Mesenchymal stem cell (in vitro differentiated cells and primary cell): Measurements from ENCODE around the gene TMEM178B.

ENCODE experiments used
- DNase-seq: peaks from one replicate; pipeline ENCODE4 v3.0.0-alpha.2; 2013
- H2AFZ ChIP-seq: one replicate; pipeline ENCODE4 v1.6.1; 2013; ENCODE audit warnings: low read depth, mild to moderate bottlenecking, control low read depth, inconsistent platforms, low read length, moderate library complexity
- H2AK5ac ChIP-seq: 2 replicates; pipeline ENCODE4 v1.6.1; 2013; ENCODE audit warnings: low read length, moderate library complexity, mild to moderate bottlenecking, inconsistent platforms; ENCODE audit not compliant: severe bottlenecking
- H2BK120ac ChIP-seq: one replicate; pipeline ENCODE4 v1.6.1; 2013; ENCODE audit warnings: low read depth, mild to moderate bottlenecking, inconsistent platforms, low read length, moderate library complexity
- H2BK12ac ChIP-seq, 2 experiments: one replicate each; pipeline ENCODE4 v1.6.1; 2013; ENCODE audit warnings: inconsistent platforms in 2 of 2, low read length in 2 of 2, mild to moderate bottlenecking in 2 of 2, moderate library complexity in 2 of 2, control low read depth in 1 of 2
- H2BK15ac ChIP-seq: one replicate; pipeline ENCODE4 v1.6.1; 2013; ENCODE audit warnings: mild to moderate bottlenecking, low read depth, inconsistent platforms; ENCODE audit not compliant: poor library complexity, severe bottlenecking
- H2BK5ac ChIP-seq: 2 replicates; pipeline ENCODE4 v1.6.1; 2013; ENCODE audit warnings: low read depth, mild to moderate bottlenecking, low read length, control low read depth, inconsistent platforms; ENCODE audit not compliant: poor library complexity, severe bottlenecking
- H3K14ac ChIP-seq, 2 experiments: one replicate each; pipeline ENCODE4 v1.6.1; 2013; ENCODE audit warnings: inconsistent platforms in 2 of 2, low read length in 2 of 2, control low read depth in 1 of 2, mild to moderate bottlenecking in 1 of 2, moderate library complexity in 1 of 2
- H3K18ac ChIP-seq, 2 experiments: one replicate each; pipeline ENCODE4 v1.6.1; 2013; ENCODE audit warnings: inconsistent platforms in 2 of 2, low read length in 2 of 2, control low read depth in 1 of 2, low read depth in 1 of 2, mild to moderate bottlenecking in 1 of 2
- H3K23ac ChIP-seq, 2 experiments: one replicate each; pipeline ENCODE4 v1.6.1; 2013; ENCODE audit warnings: inconsistent platforms in 2 of 2, low read length in 2 of 2, mild to moderate bottlenecking in 2 of 2, moderate library complexity in 2 of 2, control low read depth in 1 of 2
- H3K27ac ChIP-seq: 2 replicates; pipeline ENCODE4 v1.5.1; 2013; ENCODE audit warnings: mild to moderate bottlenecking, moderate library complexity, low read length, control low read depth, inconsistent platforms; ENCODE audit not compliant: poor library complexity, severe bottlenecking
- H3K27me3 ChIP-seq, 2 experiments: 2 replicates each; pipeline versions ENCODE4 v1.6.1 to v1.7.0; 2013; ENCODE audit warnings: low read length in 2 of 2, mild to moderate bottlenecking in 2 of 2, moderate library complexity in 2 of 2, control low read depth in 1 of 2, inconsistent platforms in 1 of 2; ENCODE audit not compliant: control insufficient read depth in 1 of 2, insufficient read depth in 1 of 2
- H3K36me3 ChIP-seq, 2 experiments: 2 replicates each; pipeline versions ENCODE4 v1.6.1 to v1.7.0; 2013; ENCODE audit warnings: low read length in 2 of 2, control low read depth in 1 of 2, inconsistent platforms in 1 of 2, low read depth in 1 of 2, mild to moderate bottlenecking in 1 of 2; ENCODE audit not compliant: insufficient read depth in 2 of 2, control insufficient read depth in 1 of 2
- H3K4ac ChIP-seq, 2 experiments: one replicate each; pipeline ENCODE4 v1.6.1; 2013; ENCODE audit warnings: inconsistent platforms in 2 of 2, low read length in 2 of 2, mild to moderate bottlenecking in 2 of 2, moderate library complexity in 2 of 2, control low read depth in 1 of 2, low read depth in 1 of 2
- H3K4me1 ChIP-seq: 2 replicates; pipeline ENCODE4 v1.6.1; 2013; ENCODE audit warnings: low read depth, low read length, control low read depth; ENCODE audit not compliant: control insufficient read depth, insufficient read depth
- H3K4me2 ChIP-seq: 2 replicates; pipeline ENCODE4 v1.6.1; 2013; ENCODE audit warnings: low read length, mild to moderate bottlenecking, inconsistent platforms; ENCODE audit not compliant: poor library complexity, severe bottlenecking
- H3K4me3 ChIP-seq, 2 experiments: 2 replicates each; pipeline versions ENCODE4 v1.5.1 to v1.7.0; 2013; ENCODE audit warnings: low read length in 2 of 2, mild to moderate bottlenecking in 2 of 2, control low read depth in 1 of 2, low read depth in 1 of 2; ENCODE audit not compliant: insufficient read depth in 1 of 2
- H3K79me1 ChIP-seq: replicated peaks from 2 replicates; pipeline ENCODE4 v1.6.1; 2013; ENCODE audit warnings: mild to moderate bottlenecking, control low read depth, low read length, inconsistent platforms; ENCODE audit not compliant: poor library complexity, severe bottlenecking
- H3K9ac ChIP-seq: 2 replicates; pipeline ENCODE4 v1.7.0; 2013; ENCODE audit warnings: mild to moderate bottlenecking, low read length, moderate library complexity
- H3K9me3 ChIP-seq: 2 replicates; pipeline ENCODE4 v1.7.0; 2013; ENCODE audit warnings: mild to moderate bottlenecking, low read length; ENCODE audit not compliant: control insufficient read depth
- H4K8ac ChIP-seq: one replicate; pipeline ENCODE4 v1.6.1; 2013; ENCODE audit warnings: inconsistent platforms, mild to moderate bottlenecking, low read length, moderate library complexity
- H4K91ac ChIP-seq: one replicate; pipeline ENCODE4 v1.6.1; 2013; ENCODE audit warnings: mild to moderate bottlenecking, low read length, inconsistent platforms
- WGBS: methylation state at CpG from one replicate; pipeline ENCODE4 v1.1.7; 2013; ENCODE audit warnings: mixed read lengths; 5-methylcytosine and 5-hydroxymethylcytosine counted together

Gene TMEM178B

DNA sequence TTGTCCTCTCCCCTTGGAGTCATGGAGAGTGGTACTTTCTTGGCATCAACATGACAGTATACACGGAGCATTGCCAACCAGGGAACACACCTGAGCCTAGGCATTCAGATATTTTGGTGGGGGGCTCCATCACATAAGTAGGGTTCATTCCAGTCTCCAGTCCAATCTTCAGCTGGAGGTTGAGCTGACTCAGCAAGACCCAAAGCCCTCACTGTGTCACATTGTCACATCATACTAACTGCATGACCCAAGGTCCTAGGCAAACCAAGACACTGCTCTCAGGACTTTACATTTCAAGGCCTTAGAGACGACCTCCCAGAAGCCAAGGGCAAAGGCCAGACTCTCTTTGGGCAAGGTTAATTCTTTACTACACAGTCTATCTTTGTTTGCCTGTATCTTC, 190.1 kb downstream of the TMEM178B start:
- Histone ChIP-seq H3K18ac (no peak overlapping the region), H4K91ac (no peak overlapping the region), H2BK12ac (no peak overlapping the region), H3K14ac (no peak overlapping the region), H3K4me1 (no peaks in the 10 kb centered on the region), H3K9me3 (peaks cover 5% of the 10 kb centered on the region), H3K27ac (no peak overlapping the region), H3K4ac (no peak overlapping the region), H2BK120ac (no peak overlapping the region), H2BK15ac (no peak overlapping the region), H3K4me2 (no peak overlapping the region), H4K8ac (no peak overlapping the region), H3K27me3 (no peaks in the 10 kb centered on the region), H2AK5ac (no peak overlapping the region), H3K36me3 (no peaks in the 10 kb centered on the region), H3K4me3 (no peak overlapping the region), H2BK5ac (no peak overlapping the region), H3K79me1 (peaks cover 21% of the 10 kb centered on the region), H2AFZ (no peak overlapping the region), H3K23ac (no peak overlapping the region), H3K9ac (no peak overlapping the region)
- no peak for DNase-seq
- 32% methylated on average over 2 of the region's 2 CpGs for WGBS

DNA sequence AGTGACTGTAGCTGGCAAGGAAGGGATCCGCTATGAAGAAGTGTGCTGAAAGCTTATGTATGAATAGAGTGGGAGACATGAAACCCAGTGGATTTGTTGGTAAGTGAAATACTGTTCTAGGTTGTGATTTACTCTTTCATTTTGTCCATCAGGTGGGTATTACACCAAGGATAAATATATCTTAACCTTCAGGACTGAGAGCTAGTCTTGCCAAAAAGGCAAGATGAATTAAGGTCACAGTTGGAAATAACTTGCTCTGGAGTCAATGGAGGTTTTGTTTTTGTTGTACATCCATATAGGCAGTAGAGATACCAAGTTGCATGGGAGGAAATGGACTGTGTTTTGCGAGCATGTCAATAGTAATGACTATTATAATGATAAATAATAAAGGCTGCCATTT, 190.6 kb downstream of the TMEM178B start:
- peaks cover 3% of the 10 kb centered on the region for H3K9me3 ChIP-seq
- no peak for DNase-seq
- H4K8ac ChIP-seq = no peak overlapping the region
- no peak overlapping the region for H2BK12ac ChIP-seq
- H4K91ac ChIP-seq = no peak overlapping the region
- no peak overlapping the region for H2BK120ac ChIP-seq
- H2BK5ac ChIP-seq = no peak overlapping the region
- H3K4ac ChIP-seq = no peak overlapping the region
- H3K4me2 ChIP-seq = no peak overlapping the region
- H3K79me1 ChIP-seq = peaks cover 21% of the 10 kb centered on the region
- WGBS = 92% methylated on average over 1 of the region's 2 CpGs
- H2AK5ac ChIP-seq = no peak overlapping the region
- no peak overlapping the region for H3K18ac ChIP-seq
- H3K27me3 ChIP-seq = no peaks in the 10 kb centered on the region
- H3K4me3 ChIP-seq = no peak overlapping the region
- no peak overlapping the region for H2BK15ac ChIP-seq
- no peak overlapping the region for H2AFZ ChIP-seq
- H3K27ac ChIP-seq = no peak overlapping the region
- no peak overlapping the region for H3K9ac ChIP-seq
- H3K4me1 ChIP-seq = no peaks in the 10 kb centered on the region
- no peak overlapping the region for H3K23ac ChIP-seq
- H3K14ac ChIP-seq = no peak overlapping the region
- H3K36me3 ChIP-seq = no peaks in the 10 kb centered on the region

DNA sequence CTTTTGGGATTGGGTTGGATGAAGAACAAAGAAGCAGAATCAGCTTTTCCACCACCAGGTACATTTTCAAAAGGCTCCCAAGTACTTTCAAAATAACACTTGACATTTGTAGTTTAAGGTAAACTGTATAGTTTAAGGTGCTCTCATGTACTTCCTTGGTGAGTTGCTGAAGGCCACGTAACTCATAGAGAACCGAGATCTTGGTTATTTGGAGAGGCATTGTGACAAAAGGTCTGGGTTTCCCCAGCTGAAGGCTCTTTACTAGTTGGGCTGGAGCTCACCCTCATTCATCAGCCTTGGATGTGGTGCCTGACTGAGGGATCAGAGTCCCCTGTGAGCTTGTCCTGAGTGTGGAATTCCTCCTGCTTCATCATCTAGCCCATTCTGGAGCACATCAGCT, 191.8 kb downstream of the TMEM178B start:
- no peak overlapping the region for H3K4me3 ChIP-seq
- H3K36me3 ChIP-seq = no peaks in the 10 kb centered on the region
- H2AK5ac ChIP-seq = no peak overlapping the region
- no peak overlapping the region for H3K4me2 ChIP-seq
- no peak overlapping the region for H3K23ac ChIP-seq
- H3K4me1 ChIP-seq = no peaks in the 10 kb centered on the region
- WGBS = 65% methylated on average over 2 of the region's 2 CpGs
- H2BK15ac ChIP-seq = no peak overlapping the region
- H3K79me1 ChIP-seq = peaks cover 17% of the 10 kb centered on the region
- no peak overlapping the region for H3K14ac ChIP-seq
- no peak overlapping the region for H3K18ac ChIP-seq
- H3K9ac ChIP-seq = no peak overlapping the region
- no peak overlapping the region for H4K91ac ChIP-seq
- H3K4ac ChIP-seq = no peak overlapping the region
- H4K8ac ChIP-seq = no peak overlapping the region
- no peak overlapping the region for H3K27ac ChIP-seq
- H3K27me3 ChIP-seq = no peaks in the 10 kb centered on the region
- no peak overlapping the region for H2BK120ac ChIP-seq
- H2BK5ac ChIP-seq = no peak overlapping the region
- H3K9me3 ChIP-seq = no peaks in the 10 kb centered on the region
- no peak overlapping the region for H2BK12ac ChIP-seq
- H2AFZ ChIP-seq = no peak overlapping the region
- DNase-seq = no peak

DNA sequence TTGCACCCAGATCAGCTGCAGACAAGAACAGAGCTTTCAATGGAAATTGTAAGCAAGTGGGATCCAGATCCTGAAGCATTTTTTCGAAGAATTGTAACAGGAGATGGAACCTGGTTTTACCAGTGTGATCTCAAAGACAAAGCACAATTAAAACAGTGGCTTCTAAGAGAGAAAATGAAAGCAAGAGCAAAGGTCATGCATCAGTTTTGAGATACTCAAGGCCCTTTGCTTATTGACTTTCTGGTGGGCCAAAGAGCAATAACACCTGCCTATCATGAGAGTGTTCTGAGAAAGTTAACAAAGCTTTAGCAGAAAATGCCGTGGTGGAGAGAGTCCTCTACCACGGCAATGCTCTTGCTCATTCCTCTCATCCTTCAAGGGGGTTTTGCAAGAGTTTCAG, 194.8 kb downstream of the TMEM178B start:
- Histone ChIP-seq H3K9me3 (no peaks in the 10 kb centered on the region), H3K9ac (no peak overlapping the region), H3K4me3 (no peak overlapping the region), H2AFZ (no peak overlapping the region), H2BK15ac (no peak overlapping the region), H4K91ac (no peak overlapping the region), H3K4me1 (no peaks in the 10 kb centered on the region), H4K8ac (no peak overlapping the region), H3K4ac (no peak overlapping the region), H3K27me3 (no peaks in the 10 kb centered on the region), H2BK120ac (no peak overlapping the region), H2BK5ac (no peak overlapping the region), H3K36me3 (no peaks in the 10 kb centered on the region), H3K18ac (no peak overlapping the region), H3K79me1 (peaks cover 17% of the 10 kb centered on the region), H3K14ac (no peak overlapping the region), H2BK12ac (no peak overlapping the region), H2AK5ac (no peak overlapping the region), H3K4me2 (no peak overlapping the region), H3K23ac (no peak overlapping the region), H3K27ac (no peak overlapping the region)
- no peak for DNase-seq
- 70% methylated on average over 3 of the region's 3 CpGs for WGBS
